Measurements from ENCODE around the gene CERK.

DNA sequence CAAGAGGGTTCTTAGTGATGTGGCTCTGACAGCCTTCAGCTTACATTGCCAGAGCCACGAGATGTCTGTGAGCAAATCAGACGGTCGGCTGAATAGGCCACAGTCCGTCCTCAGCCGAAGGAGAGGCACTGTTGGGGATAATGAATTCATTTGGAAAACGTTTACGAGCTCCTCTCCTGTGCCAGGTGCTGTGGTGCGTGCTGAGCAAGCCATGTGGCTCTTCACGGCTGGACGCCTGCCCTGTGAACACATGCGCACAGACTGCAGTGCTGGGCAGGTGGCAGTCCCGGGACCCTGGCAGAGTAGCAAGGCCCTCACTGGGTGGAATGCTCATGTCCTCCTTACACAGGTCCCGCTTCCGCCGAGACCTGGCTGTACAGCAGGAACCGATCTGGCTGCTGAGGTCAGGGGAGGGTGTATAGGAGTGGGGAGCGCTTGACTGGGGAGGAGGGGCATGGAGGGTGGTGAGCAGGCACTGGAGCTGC is 31.2 kb upstream of the CERK start:
- no peak for TF ChIP-seq CHD2 (IDR thresholded peaks at IDR 0.05; ENCODE audit: low read length)
- no peak for TF ChIP-seq EZH2 (IDR thresholded peaks at IDR 0.05; ENCODE audit: low read depth, low read length, severe bottlenecking)
- TF ChIP-seq, protein P1, sequence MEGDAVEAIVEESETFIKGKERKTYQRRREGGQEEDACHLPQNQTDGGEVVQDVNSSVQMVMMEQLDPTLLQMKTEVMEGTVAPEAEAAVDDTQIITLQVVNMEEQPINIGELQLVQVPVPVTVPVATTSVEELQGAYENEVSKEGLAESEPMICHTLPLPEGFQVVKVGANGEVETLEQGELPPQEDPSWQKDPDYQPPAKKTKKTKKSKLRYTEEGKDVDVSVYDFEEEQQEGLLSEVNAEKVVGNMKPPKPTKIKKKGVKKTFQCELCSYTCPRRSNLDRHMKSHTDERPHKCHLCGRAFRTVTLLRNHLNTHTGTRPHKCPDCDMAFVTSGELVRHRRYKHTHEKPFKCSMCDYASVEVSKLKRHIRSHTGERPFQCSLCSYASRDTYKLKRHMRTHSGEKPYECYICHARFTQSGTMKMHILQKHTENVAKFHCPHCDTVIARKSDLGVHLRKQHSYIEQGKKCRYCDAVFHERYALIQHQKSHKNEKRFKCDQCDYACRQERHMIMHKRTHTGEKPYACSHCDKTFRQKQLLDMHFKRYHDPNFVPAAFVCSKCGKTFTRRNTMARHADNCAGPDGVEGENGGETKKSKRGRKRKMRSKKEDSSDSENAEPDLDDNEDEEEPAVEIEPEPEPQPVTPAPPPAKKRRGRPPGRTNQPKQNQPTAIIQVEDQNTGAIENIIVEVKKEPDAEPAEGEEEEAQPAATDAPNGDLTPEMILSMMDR (IDR thresholded peaks at IDR 0.05; ENCODE audit: control extremely low read depth in 1 of 3, insufficient read depth in 1 of 3, low read depth in 1 of 3, low read length in 3 of 3): no peak
- TF ChIP-seq SIX5 (IDR thresholded peaks at IDR 0.05; ENCODE audit: low read depth, low read length): no peak
- no peak for TF ChIP-seq POLR2AphosphoS5 (IDR thresholded peaks at IDR 0.05; ENCODE audit: low read depth, low read length)
- TF ChIP-seq JUND (IDR thresholded peaks at IDR 0.05; ENCODE audit: low read length): no peak

Data from H1 (cell line).